SU-DHL-6 (cell line): ENCODE results near the gene POT1.

Experiments used
- EZH2phosphoT487 ChIP-seq: fragments of 200-600 bp; sonication (generic), shearing (Covaris generic); conservative IDR thresholded peaks from 2 replicates; pipeline ENCODE4 v1.6.1; 2018; ENCODE audit warnings: mild to moderate bottlenecking, antibody characterized with exemption, low read length, moderate library complexity, mixed read lengths
- TF ChIP-seq, protein P1 (sequence below): fragments of 200-600 bp; sonication (generic); IDR thresholded peaks from one replicate; pipeline ENCODE4 v1.5.1; 2017; ENCODE audit warnings: antibody characterized with exemption, mild to moderate bottlenecking, low read length, moderate library complexity; ENCODE audit not compliant: insufficient read depth, poor library complexity, severe bottlenecking

DNA sequence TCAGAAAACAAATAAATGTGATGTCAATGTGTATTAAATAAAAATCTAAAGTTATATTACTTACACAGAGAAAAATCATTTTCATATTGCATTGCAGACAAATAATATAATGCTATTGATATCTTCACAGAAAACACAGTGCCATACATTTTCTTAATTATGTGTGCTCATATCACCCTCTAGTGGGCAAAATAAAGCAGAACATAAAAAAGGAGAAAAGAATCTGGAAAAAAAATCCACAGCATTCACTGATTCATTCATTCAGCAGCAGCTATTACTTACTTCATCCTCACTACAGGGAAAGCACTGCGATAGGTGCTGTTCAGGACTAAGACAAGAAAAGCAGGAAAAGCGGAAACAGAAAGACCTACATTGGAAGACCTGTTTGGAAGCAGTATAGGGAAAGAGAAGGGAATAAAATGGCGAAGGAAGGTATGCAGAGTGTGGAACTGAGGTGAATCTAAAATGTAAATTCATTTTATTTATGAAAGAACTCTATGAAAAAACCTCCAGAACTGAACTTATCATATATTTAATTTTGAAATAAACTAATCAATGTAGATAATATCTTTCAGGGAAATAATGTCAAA lies 73.2 kb downstream of the POT1 start:
- TF ChIP-seq, protein P1, sequence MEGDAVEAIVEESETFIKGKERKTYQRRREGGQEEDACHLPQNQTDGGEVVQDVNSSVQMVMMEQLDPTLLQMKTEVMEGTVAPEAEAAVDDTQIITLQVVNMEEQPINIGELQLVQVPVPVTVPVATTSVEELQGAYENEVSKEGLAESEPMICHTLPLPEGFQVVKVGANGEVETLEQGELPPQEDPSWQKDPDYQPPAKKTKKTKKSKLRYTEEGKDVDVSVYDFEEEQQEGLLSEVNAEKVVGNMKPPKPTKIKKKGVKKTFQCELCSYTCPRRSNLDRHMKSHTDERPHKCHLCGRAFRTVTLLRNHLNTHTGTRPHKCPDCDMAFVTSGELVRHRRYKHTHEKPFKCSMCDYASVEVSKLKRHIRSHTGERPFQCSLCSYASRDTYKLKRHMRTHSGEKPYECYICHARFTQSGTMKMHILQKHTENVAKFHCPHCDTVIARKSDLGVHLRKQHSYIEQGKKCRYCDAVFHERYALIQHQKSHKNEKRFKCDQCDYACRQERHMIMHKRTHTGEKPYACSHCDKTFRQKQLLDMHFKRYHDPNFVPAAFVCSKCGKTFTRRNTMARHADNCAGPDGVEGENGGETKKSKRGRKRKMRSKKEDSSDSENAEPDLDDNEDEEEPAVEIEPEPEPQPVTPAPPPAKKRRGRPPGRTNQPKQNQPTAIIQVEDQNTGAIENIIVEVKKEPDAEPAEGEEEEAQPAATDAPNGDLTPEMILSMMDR = peak; percentile 58
- TF ChIP-seq EZH2phosphoT487 = no peak
